Measurements from ENCODE around the gene EPHA5.

- no peak for TF ChIP-seq CTCF (IDR thresholded peaks at IDR 0.05)
- no peak for TF ChIP-seq POLR2A (IDR thresholded peaks at IDR 0.05)
These were observed 118.2 kb downstream of the EPHA5 start for GRCh38 chr4:65552057-65552456.
